ENCODE data around the gene FAM135A. TPM values are rescaled to one million over a fixed set of nuclear protein-coding genes. Genes with fewer than 3 reads are reported as not detected.
A peak's percentile ranks its signal among the peaks of the same experiment; 100 is the strongest.

Gene FAM135A
- 9.4 TPM for polyA plus RNA-seq (2012; ENCODE audit: insufficient read depth, insufficient read length, low read depth)

- DNase-seq, result peak; percentile 100
- Histone ChIP-seq H3K36me3 (peaks cover under 1% of the 10 kb centered on the region), H3K4me1 (no peaks in the 10 kb centered on the region), H3K4me3 (ENCODE audit: low read depth, low read length) (peak within 1 kb of the TSS; percentile 96), H3K27me3 (peaks cover 9% of the 10 kb centered on the region), H3K9me3 (no peaks in the 10 kb centered on the region)
- TF ChIP-seq CTCF (IDR thresholded peaks at IDR 0.05; ENCODE audit: low read depth, low read length), result no peak
These were observed at the start of gene FAM135A for GRCh38 chr6:70413114-70413991. Gene FAM135A, plus strand, starts transcription at chr6:70413508. Its CDS starts 14,835 bp downstream, at chr6:70428343.

GRCh38 chr6:70363741-70364493 lies 49.4 kb upstream of the FAM135A start:
- TF ChIP-seq CTCF (IDR thresholded peaks at IDR 0.05; ENCODE audit: low read depth, low read length), result no peak

GRCh38 chr6:70369332-70369950 lies 43.9 kb upstream of the FAM135A start:
- Histone ChIP-seq H3K27me3 (peaks cover 45% of the 10 kb centered on the region), H3K4me3 (ENCODE audit: low read depth, low read length) (no peak overlapping the region), H3K36me3 (no peaks in the 10 kb centered on the region), H3K9me3 (no peaks in the 10 kb centered on the region), H3K4me1 (no peaks in the 10 kb centered on the region)
- TF ChIP-seq CTCF (IDR thresholded peaks at IDR 0.05; ENCODE audit: low read depth, low read length), result peak; percentile 98
- peak; percentile 66 for DNase-seq

More at GRCh38 chr6:70363741-70364493, 49.4 kb upstream of the FAM135A start:
- no peaks in the 10 kb centered on the region for H3K9me3 ChIP-seq
- H3K4me1 ChIP-seq, result no peaks in the 10 kb centered on the region; the same call in 1 of the 2 replicates
- H3K36me3 ChIP-seq, result no peaks in the 10 kb centered on the region
- peaks cover 13% of the 10 kb centered on the region; the same call in 1 of the 2 replicates for H3K27me3 ChIP-seq
- DNase-seq, result no peak
- no peak overlapping the region for H3K4me3 ChIP-seq (ENCODE audit: low read depth, low read length)

- DNase-seq, result no peak
- TF ChIP-seq CTCF (IDR thresholded peaks at IDR 0.05; ENCODE audit: low read depth, low read length), result no peak
- no peaks in the 10 kb centered on the region for H3K9me3 ChIP-seq
- H3K4me1 ChIP-seq, result no peaks in the 10 kb centered on the region
- peaks cover 39% of the 10 kb centered on the region for H3K27me3 ChIP-seq
- H3K36me3 ChIP-seq, result no peaks in the 10 kb centered on the region
- no peak overlapping the region for H3K4me3 ChIP-seq (ENCODE audit: low read depth, low read length)
These were observed 42.8 kb upstream of the FAM135A start for GRCh38 chr6:70370496-70370895.

- no peaks in the 10 kb centered on the region for H3K36me3 ChIP-seq
- DNase-seq, result no peak
- H3K9me3 ChIP-seq, result no peaks in the 10 kb centered on the region
- TF ChIP-seq CTCF (IDR thresholded peaks at IDR 0.05; ENCODE audit: low read depth, low read length), result peak; percentile 76
- peaks cover 35% of the 10 kb centered on the region for H3K27me3 ChIP-seq
- H3K4me3 ChIP-seq (ENCODE audit: low read depth, low read length), result no peak overlapping the region
- no peaks in the 10 kb centered on the region for H3K4me1 ChIP-seq
These were observed 41.7 kb upstream of the FAM135A start for GRCh38 chr6:70371454-70372105.

Data from BE2C (cell line).